ENCODE data around the gene DNMT3A. TPM values are rescaled to one million over a fixed set of nuclear protein-coding genes. Genes with fewer than 3 reads are reported as not detected.
A peak's percentile ranks its signal among the peaks of the same experiment; 100 is the strongest.

DNMT3A gene
- polyA plus RNA-seq, 2 donors: 5.0 to 7.3 TPM

DNA sequence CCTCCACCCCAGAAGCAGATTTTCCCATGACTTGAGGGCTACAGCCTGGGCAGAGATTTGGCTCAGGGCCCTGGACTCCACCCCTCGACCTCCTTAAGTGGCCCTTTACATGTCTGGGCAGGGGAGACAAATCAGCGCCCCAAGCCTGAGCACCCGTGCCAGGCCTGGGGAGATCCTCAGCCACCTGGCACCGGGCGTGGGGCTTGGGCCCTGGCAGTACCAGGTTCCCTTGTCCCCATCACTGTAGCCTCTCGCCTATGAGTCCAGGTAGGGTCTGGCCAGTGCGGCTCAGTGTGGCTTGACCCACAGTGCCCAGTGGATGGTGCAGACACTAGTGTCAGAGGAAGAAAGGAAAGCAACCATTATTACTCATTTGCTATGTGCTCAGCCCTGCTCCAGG lies 22.0 kb upstream of the DNMT3A start:
- Histone ChIP-seq H3K4me3 (ENCODE audit: low read depth in 1 of 2, low read length in 2 of 2) (no peak overlapping the region), H3K27ac (ENCODE audit: low read depth in 2 of 2, low read length in 1 of 2) (no peak overlapping the region), H3K4me1 (ENCODE audit: control insufficient read depth in 2 of 2, insufficient read depth in 2 of 2, low read length in 1 of 2) (peaks cover 3 to 5% of the 10 kb centered on the region in 2 donors), H3K9me3 (ENCODE audit: control insufficient read depth in 2 of 2, insufficient read depth in 1 of 2, low read depth in 1 of 2, low read length in 1 of 2) (no peaks in the 10 kb centered on the region), H3K27me3 (ENCODE audit: control insufficient read depth in 1 of 2, insufficient read depth in 2 of 2, low read length in 2 of 2) (no peaks in the 10 kb centered on the region), H3K36me3 (ENCODE audit: control insufficient read depth in 2 of 2, insufficient read depth in 2 of 2, low read length in 1 of 2) (no peaks in the 10 kb centered on the region)
- WGBS, 2 donors: 60 to 84% methylated on average over 7 of the region's 7 CpGs

DNA sequence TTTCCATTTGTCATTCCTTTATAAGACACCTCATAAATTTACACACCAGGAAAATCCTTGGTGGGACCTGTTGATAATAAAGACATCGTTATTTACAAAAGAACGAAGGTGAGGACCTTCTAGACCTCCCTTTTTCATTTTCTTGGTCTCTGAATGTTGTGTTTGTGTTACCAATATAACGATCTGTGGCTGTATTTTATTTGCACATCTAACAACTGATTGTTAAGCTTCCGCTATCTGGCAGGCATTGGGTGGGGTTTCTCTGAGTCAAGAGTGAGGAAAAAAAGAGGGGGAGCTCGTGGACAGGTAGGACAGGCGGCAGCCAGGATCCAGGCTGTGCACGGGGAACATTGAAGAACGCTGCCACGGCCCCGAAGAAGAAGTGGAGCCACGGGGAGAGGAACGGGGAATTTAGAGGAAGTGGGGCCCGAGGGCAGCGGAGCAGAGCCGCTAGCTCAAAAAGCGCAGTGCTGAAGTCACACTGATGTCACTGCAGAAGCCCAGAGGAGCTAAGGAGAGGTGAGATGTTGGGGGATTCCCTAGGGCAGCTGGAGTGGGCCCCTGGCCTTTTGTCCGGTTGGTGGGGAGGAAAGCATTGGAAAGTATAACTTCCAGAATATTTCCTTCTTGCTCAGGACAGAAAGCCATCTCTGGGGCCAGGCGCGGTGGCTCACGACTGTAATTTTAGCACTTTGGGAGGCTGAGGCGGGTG lies 20.9 kb upstream of the DNMT3A start:
- Histone ChIP-seq H3K27ac (ENCODE audit: low read depth in 2 of 2, low read length in 1 of 2) (peak overlapping the region; percentile 38 to 67), H3K27me3 (ENCODE audit: control insufficient read depth in 1 of 2, insufficient read depth in 2 of 2, low read length in 2 of 2) (no peaks in the 10 kb centered on the region), H3K36me3 (ENCODE audit: control insufficient read depth in 2 of 2, insufficient read depth in 2 of 2, low read length in 1 of 2) (no peaks in the 10 kb centered on the region), H3K4me3 (ENCODE audit: low read depth in 1 of 2, low read length in 2 of 2) (peak overlapping the region; percentile 36 to 43), H3K9me3 (ENCODE audit: control insufficient read depth in 2 of 2, insufficient read depth in 1 of 2, low read depth in 1 of 2, low read length in 1 of 2) (no peaks in the 10 kb centered on the region), H3K4me1 (ENCODE audit: control insufficient read depth in 2 of 2, insufficient read depth in 2 of 2, low read length in 1 of 2) (peaks cover 3 to 5% of the 10 kb centered on the region in 2 donors)
- WGBS, 2 donors: 34 to 39% methylated on average over 21 of the region's 21 CpGs

DNA sequence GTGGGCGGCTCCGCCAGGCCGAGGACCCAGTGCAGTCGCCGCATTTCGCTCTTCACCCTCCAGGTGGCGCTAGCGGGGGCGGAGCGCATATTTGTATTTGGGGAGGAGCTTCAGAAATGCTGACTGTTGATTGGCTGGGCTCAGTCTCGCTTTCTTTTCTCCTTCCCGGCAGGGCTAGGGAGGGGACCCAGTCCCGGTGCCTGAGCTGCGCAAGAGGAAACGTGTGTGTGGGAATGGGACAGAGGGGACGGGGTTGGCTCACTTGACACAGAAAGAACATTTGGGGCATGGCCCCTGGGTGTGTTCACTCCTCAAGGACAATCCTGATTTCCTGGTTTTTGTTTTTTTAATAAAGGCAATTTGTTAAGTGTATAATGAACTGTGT lies 20.3 kb upstream of the DNMT3A start:
- WGBS, 2 donors: 0% methylated on average over 16 of the region's 16 CpGs
- Histone ChIP-seq H3K4me1 (ENCODE audit: control insufficient read depth in 2 of 2, insufficient read depth in 2 of 2, low read length in 1 of 2) (peaks cover 3 to 5% of the 10 kb centered on the region in 2 donors), H3K36me3 (ENCODE audit: control insufficient read depth in 2 of 2, insufficient read depth in 2 of 2, low read length in 1 of 2) (no peaks in the 10 kb centered on the region), H3K27me3 (ENCODE audit: control insufficient read depth in 1 of 2, insufficient read depth in 2 of 2, low read length in 2 of 2) (no peaks in the 10 kb centered on the region), H3K9me3 (ENCODE audit: control insufficient read depth in 2 of 2, insufficient read depth in 1 of 2, low read depth in 1 of 2, low read length in 1 of 2) (no peaks in the 10 kb centered on the region), H3K27ac (ENCODE audit: low read depth in 2 of 2, low read length in 1 of 2) (peak overlapping the region; percentile 36 to 68), H3K4me3 (ENCODE audit: low read depth in 1 of 2, low read length in 2 of 2) (peak overlapping the region; percentile 26 to 43)

DNA sequence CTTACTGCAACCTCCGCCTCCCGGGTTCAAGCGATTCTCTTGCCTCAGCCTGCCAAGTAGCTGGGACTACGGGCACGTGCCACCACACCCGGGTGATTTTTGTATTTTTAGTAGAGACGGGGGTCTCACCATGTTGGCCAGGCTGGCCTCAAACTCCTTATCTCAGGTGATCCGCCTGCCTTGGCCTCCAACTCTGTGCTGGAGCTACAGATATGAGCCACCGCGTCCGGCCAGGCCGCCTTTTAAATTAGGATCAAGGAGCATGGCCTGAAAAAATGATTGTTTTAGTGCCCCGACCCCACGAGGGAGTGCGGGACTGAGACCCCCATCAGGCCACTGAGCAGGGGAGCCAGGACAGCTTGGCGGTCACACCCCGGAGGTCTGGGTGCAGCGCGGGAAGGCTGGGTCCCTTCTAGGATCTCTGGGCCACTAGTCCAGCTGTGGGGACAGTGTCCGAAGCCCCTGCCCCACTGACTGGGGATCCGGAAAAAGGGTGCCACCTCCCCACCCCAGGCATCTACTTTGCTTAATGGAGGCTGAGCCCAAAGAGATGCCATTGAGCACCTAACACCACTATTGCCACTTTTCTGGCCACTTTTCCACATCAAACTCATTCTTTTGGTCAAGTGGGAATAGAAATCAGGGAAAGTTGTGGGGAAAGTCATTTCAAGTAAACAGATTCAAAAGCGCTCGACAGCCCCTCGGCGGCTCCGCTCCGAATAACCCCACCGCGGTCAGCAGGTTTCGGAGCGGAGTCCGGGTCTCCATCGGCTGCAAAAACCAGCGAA lies 19.7 kb upstream of the DNMT3A start:
- Histone ChIP-seq H3K27me3 (ENCODE audit: control insufficient read depth in 1 of 2, insufficient read depth in 2 of 2, low read length in 2 of 2) (no peaks in the 10 kb centered on the region), H3K27ac (ENCODE audit: low read depth in 2 of 2, low read length in 1 of 2) (no peak overlapping the region), H3K4me3 (ENCODE audit: low read depth in 1 of 2, low read length in 2 of 2) (no peak overlapping the region), H3K36me3 (ENCODE audit: control insufficient read depth in 2 of 2, insufficient read depth in 2 of 2, low read length in 1 of 2) (no peaks in the 10 kb centered on the region), H3K4me1 (ENCODE audit: control insufficient read depth in 2 of 2, insufficient read depth in 2 of 2, low read length in 1 of 2) (peaks cover 3 to 5% of the 10 kb centered on the region in 2 donors), H3K9me3 (ENCODE audit: control insufficient read depth in 2 of 2, insufficient read depth in 1 of 2, low read depth in 1 of 2, low read length in 1 of 2) (no peaks in the 10 kb centered on the region)
- 54 to 55% methylated on average over 34 of the region's 34 CpGs for WGBS, 2 donors

DNA sequence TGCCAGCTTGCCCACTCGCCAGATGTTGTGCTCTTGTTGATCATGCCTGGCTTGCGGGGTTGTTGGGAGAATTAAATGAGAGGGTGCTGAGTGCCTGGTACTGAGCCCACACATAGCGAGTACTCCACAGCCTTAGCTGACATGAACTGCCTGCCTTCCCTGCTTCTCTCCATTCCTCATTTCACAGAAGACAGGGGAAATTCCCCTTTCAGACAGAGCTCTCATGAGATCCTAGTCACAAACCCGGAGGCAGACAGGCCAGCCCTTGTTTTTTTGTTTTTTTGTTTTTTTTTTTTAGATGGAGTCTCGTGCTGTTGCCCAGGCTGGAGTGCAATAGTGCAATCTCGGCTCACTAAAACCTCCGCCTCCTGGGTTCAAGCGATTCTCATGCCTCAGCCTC lies 17.1 kb upstream of the DNMT3A start:
- Histone ChIP-seq H3K9me3 (ENCODE audit: control insufficient read depth in 2 of 2, insufficient read depth in 1 of 2, low read depth in 1 of 2, low read length in 1 of 2) (no peaks in the 10 kb centered on the region), H3K27ac (ENCODE audit: low read depth in 2 of 2, low read length in 1 of 2) (no peak overlapping the region), H3K4me1 (ENCODE audit: control insufficient read depth in 2 of 2, insufficient read depth in 2 of 2, low read length in 1 of 2) (peaks cover 0 to 2% of the 10 kb centered on the region in 2 donors), H3K4me3 (ENCODE audit: low read depth in 1 of 2, low read length in 2 of 2) (no peak overlapping the region), H3K36me3 (ENCODE audit: control insufficient read depth in 2 of 2, insufficient read depth in 2 of 2, low read length in 1 of 2) (no peaks in the 10 kb centered on the region), H3K27me3 (ENCODE audit: control insufficient read depth in 1 of 2, insufficient read depth in 2 of 2, low read length in 2 of 2) (no peaks in the 10 kb centered on the region)
- WGBS, 2 donors: 74 to 79% methylated on average over 8 of the region's 8 CpGs

DNA sequence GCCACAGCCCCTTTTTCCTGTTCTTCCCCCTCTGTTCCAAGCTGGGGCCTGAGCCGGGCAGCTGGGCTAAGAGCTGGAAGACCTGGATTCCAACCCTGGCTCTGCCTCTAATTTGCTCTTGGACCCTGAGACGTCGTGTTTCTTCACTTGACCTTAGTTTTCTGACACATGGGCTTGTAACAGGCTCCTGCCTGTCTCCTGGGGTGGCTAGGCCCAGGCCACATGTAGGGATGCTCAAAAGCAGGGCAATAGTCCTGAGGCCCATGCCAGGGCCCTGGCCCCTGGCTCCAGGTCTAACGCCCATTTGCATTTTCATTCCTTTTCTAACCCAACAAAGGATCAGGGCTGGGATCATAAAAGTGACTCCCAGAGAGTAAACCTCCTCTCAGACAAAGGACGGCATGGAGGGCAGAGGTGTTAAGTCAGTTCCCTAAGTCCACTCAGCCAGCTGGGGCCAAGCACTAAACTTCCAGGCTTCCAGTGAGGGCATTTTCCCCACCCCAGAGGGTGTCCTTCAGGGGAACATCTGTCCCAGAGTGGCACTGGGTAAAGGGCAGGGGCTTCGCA lies 16.6 kb upstream of the DNMT3A start:
- no peaks in the 10 kb centered on the region for H3K36me3 ChIP-seq (ENCODE audit: control insufficient read depth in 2 of 2, insufficient read depth in 2 of 2, low read length in 1 of 2)
- H3K27me3 ChIP-seq (ENCODE audit: control insufficient read depth in 1 of 2, insufficient read depth in 2 of 2, low read length in 2 of 2): no peaks in the 10 kb centered on the region
- H3K4me1 ChIP-seq (ENCODE audit: control insufficient read depth in 2 of 2, insufficient read depth in 2 of 2, low read length in 1 of 2): no peaks in the 10 kb centered on the region
- no peaks in the 10 kb centered on the region for H3K9me3 ChIP-seq (ENCODE audit: control insufficient read depth in 2 of 2, insufficient read depth in 1 of 2, low read depth in 1 of 2, low read length in 1 of 2)
- no peak overlapping the region for H3K27ac ChIP-seq (ENCODE audit: low read depth in 2 of 2, low read length in 1 of 2)
- WGBS, 2 donors: 92 to 93% methylated on average over 6 of the region's 6 CpGs
- H3K4me3 ChIP-seq (ENCODE audit: low read depth in 1 of 2, low read length in 2 of 2): no peak overlapping the region

DNA sequence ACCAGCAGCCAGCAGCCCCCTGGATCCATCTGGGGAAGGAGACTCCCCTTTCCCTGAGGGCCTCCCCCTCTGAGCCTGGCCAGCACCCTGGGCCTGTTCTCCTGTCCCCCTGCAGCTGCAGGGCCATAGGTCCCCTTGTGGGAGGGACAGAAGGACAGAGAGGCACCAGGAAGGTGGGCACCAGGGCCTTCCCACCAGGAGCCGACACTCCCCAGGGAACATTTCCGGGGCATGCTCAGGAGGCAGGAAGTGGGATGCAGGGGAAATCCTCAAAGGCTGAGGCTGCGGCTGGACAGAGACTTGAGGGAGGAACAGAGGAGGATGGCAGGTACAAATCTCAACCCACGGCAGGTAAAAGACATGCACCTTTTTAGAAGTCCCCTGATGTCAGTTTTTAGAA lies 14.4 kb upstream of the DNMT3A start:
- H3K4me3 ChIP-seq (ENCODE audit: low read depth in 1 of 2, low read length in 2 of 2): no peak overlapping the region
- no peaks in the 10 kb centered on the region for H3K9me3 ChIP-seq (ENCODE audit: control insufficient read depth in 2 of 2, insufficient read depth in 1 of 2, low read depth in 1 of 2, low read length in 1 of 2)
- H3K36me3 ChIP-seq (ENCODE audit: control insufficient read depth in 2 of 2, insufficient read depth in 2 of 2, low read length in 1 of 2): no peaks in the 10 kb centered on the region
- no peaks in the 10 kb centered on the region for H3K4me1 ChIP-seq (ENCODE audit: control insufficient read depth in 2 of 2, insufficient read depth in 2 of 2, low read length in 1 of 2)
- no peak overlapping the region for H3K27ac ChIP-seq (ENCODE audit: low read depth in 2 of 2, low read length in 1 of 2)
- WGBS, 2 donors: 61 to 65% methylated on average over 4 of the region's 4 CpGs
- H3K27me3 ChIP-seq (ENCODE audit: control insufficient read depth in 1 of 2, insufficient read depth in 2 of 2, low read length in 2 of 2): no peaks in the 10 kb centered on the region

DNA sequence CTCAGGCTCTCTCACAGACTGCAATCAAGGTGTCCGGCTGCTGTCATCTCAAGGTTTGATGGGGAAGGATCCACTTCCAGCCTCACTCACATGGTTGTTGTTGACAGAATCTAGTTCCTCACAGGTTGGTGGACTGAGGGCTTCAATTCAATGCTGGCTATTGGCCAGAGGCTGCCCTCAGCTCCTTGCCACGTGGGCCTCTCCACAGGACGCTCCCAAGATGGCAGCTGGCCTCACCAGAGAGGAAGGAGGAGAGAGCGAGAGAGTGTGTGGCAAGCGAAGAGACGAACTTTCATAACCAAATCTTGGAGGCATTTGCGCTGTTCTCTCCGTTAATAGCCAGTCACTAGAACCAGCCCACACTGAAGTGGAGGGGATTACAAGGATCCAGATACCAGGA lies 13.5 kb upstream of the DNMT3A start:
- Histone ChIP-seq H3K27me3 (ENCODE audit: control insufficient read depth in 1 of 2, insufficient read depth in 2 of 2, low read length in 2 of 2) (no peaks in the 10 kb centered on the region), H3K9me3 (ENCODE audit: control insufficient read depth in 2 of 2, insufficient read depth in 1 of 2, low read depth in 1 of 2, low read length in 1 of 2) (no peaks in the 10 kb centered on the region), H3K36me3 (ENCODE audit: control insufficient read depth in 2 of 2, insufficient read depth in 2 of 2, low read length in 1 of 2) (no peaks in the 10 kb centered on the region), H3K27ac (ENCODE audit: low read depth in 2 of 2, low read length in 1 of 2) (no peak overlapping the region), H3K4me1 (ENCODE audit: control insufficient read depth in 2 of 2, insufficient read depth in 2 of 2, low read length in 1 of 2) (no peaks in the 10 kb centered on the region), H3K4me3 (ENCODE audit: low read depth in 1 of 2, low read length in 2 of 2) (no peak overlapping the region)
- 91 to 94% methylated on average over 8 of the region's 8 CpGs for WGBS, 2 donors

DNA sequence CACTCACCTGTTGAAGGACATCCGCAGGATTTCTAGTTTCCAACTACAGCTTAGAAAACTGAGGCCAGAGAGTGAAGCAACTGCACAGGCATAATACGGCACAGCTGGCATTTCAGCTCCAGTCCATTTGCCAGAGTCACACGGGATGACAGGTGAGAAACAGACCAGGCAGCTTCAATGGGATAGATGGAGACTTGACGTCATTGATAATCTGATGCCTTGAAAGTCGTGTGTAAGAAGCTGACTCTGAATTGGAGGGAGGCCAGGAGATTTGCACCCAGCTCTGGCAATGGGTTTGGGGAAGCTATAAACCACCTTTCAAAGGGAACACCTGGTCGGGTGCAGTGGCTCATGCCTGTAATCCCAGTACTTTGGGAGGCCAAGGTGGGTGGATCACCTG lies 12.4 kb upstream of the DNMT3A start:
- Histone ChIP-seq H3K9me3 (ENCODE audit: control insufficient read depth in 2 of 2, insufficient read depth in 1 of 2, low read depth in 1 of 2, low read length in 1 of 2) (no peaks in the 10 kb centered on the region), H3K27me3 (ENCODE audit: control insufficient read depth in 1 of 2, insufficient read depth in 2 of 2, low read length in 2 of 2) (no peaks in the 10 kb centered on the region), H3K36me3 (ENCODE audit: control insufficient read depth in 2 of 2, insufficient read depth in 2 of 2, low read length in 1 of 2) (no peaks in the 10 kb centered on the region), H3K4me1 (ENCODE audit: control insufficient read depth in 2 of 2, insufficient read depth in 2 of 2, low read length in 1 of 2) (no peaks in the 10 kb centered on the region), H3K4me3 (ENCODE audit: low read depth in 1 of 2, low read length in 2 of 2) (no peak overlapping the region), H3K27ac (ENCODE audit: low read depth in 2 of 2, low read length in 1 of 2) (no peak overlapping the region)
- WGBS, 2 donors: 60 to 70% methylated on average over 6 of the region's 6 CpGs
